Measurements from ENCODE around the gene PPFIA4.

PPFIA4 gene

GRCh38 chr1:203082571-203083462, 56.5 kb downstream of the PPFIA4 start:
- no peak for DNase-seq (ENCODE audit: low read depth in 2 of 2)

GRCh38 chr1:203083463-203083921, 57.2 kb downstream of the PPFIA4 start:
- no peak for DNase-seq (ENCODE audit: low read depth in 2 of 2)

DNA sequence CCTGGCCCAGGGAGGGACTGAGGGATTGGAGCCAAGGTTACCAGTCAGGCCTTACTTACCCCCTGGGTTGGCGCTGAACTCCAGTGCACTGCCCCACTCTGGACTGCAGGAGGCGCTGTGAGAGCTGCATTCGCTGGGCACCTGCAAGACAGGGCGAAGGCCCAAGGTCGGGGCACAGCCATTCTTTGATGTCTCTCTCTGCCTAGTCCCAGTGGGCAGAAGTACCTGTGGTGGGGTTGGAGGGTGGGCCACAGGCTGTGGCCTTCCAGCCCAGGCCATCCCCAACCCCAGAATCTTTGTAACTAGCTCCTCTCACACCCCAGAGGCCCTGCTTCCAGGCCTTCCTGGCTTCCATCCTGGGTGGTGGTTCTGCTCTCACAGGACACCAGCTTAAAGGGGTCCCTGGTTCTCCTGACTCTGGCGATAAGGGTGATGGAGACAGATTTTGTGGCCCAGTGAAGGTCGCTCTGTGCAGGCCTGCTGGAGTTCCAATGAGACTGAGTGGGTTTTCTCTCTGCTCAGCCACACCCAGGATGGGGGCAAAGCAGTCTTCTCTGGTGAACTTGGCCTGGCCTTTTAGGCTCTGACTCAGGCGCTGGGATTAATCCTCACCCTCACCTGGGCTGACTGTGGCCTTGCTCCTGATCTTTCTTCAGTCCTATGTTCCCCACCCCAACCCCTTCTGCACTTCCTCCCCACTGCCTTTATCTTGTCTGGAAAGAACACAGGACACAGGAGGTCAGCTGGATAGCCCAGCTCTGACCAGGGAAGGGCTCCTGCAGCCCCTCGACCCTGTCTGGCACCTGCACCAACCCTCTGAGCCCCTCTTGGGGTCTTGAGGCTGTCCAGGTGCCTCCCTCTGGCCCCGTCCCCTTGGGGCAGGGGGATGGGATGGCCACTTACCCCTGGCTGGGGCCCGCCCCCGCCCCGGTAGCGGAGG, 58.6 kb downstream of the PPFIA4 start:
- no peak for DNase-seq (ENCODE audit: low read depth in 2 of 2)

DNA sequence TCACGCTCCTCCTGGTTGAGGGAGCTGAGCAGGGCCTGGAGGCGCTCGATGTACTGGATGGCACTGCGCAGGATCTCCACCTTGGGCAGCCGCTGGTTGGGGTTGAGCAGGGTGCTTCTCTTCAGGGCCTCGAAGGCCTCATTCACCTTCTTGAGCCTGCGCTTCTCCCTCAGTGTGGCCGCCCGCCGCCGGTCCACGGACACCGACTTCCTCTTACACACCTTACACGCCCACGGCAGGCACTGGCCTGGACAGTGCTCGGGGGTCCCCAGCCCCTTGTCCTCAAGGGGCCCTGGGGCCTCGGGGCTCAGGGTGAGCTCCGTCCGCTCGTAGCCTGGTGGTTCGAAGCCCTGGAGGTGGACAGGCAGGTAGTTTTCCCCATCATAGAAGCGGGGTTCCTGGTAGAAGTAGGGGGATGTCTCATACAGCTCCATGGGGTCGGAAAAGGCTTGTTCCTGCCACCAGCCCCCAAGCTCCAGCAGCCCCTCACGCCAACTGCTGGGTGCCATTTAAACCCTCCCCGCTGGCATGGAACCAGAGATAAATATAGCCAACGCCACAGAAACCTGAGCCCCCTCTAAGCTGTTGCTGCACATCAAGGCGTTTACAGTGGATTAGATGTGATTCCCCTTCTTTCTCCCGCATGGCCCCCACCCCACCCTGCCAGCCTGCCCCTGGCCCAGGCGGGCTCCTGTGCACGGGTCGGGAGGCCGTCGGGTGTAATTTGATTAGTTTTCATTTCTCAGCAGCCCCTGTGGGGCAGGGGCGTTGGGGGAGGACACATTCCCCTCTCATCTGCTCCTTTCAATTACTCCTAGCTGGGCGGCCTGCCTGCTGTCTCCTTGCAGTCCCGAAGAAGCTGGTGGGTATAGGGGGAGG, 59.5 kb downstream of the PPFIA4 start, which contains the start of gene MYOG:
Gene MYOG, minus strand, starts transcription at position 485 of the 879 bp plus-strand sequence. Its CDS starts 51 bp downstream, at position 434.
- no peak for DNase-seq (ENCODE audit: low read depth in 2 of 2)

DNA sequence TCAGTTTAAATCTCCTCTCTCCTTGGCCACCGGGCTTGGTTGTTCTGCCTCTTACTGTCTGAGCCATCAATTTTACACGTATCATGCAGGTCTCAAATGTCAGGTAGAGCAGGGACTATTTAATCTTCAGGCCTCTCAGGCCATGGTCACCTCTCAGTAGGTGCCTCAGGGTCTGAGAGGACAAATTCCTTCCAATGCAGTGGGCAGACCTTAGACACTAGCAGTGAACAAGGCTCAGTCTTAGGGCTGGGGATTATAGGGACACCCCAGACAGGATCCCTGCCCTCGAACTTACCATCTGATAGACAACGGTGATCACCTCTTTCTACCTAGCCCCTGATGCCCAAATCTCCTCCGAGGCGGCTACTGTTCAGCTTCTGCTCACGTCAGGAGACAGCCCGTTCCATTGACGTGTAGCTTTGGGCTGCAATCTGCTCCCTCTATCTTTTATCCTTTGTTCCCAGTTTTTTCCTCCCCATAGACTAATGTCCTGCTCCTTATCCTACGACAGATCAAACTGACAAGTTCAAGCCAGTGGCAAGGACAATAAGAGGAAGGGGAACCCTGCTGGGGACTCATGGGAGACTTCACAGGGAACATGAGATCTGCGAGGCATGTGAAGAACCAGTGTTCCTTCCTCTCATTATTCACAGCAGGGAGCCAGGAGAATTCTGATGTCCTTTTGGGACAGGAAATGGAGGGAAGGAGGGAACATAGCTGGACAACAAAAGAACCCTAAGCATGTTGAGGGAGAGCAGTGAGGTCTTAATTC, 60.9 kb downstream of the PPFIA4 start:
- no peak for DNase-seq (ENCODE audit: low read depth in 2 of 2)

- no peak for DNase-seq (ENCODE audit: low read depth in 2 of 2)
Observed at GRCh38 chr1:203088441-203088840, 62.1 kb downstream of the PPFIA4 start.

- DNase-seq (ENCODE audit: low read depth in 2 of 2), result no peak
Observed at GRCh38 chr1:203089001-203089650, 62.8 kb downstream of the PPFIA4 start.

- no peak for DNase-seq (ENCODE audit: low read depth in 2 of 2)
Observed at GRCh38 chr1:203089651-203090045, 63.4 kb downstream of the PPFIA4 start.

DNA sequence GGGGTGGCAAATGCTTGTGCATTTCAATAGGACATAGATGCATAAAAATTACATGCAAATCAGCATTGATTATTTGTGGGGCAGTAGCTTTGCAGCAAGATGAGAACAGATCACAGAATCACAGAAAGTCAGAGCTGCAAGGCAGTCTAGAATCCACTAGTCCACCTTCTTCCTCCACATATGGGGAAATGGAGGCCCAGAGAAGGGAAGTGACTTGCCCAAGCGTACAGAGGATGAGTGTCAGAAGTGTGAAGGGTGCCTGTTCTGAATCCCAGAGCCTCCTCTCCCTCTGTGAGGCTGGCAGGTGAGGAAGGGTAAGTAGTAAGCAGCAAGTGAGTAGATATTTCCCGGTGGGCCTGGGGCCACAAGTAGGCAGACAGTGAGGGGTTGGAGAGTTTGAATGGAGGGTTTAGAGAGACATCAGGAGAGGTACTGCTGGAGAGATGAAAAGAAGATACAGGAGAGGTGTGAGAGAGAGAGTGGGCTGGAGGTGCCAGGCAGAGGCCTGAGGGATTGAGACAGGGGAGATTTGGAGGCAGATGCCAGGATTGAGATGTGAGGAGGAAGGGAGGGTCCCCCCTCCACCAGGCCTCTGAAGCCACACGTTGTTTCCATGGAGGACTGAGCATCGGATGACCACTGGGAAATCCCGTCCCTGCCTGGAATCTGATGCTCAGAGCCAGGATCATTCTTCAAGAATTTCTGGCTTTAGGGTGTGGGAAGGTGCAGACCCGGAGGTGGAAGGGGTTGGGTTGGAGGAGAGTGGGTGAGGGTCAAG, 64.3 kb downstream of the PPFIA4 start:
- DNase-seq (ENCODE audit: low read depth in 2 of 2), result no peak

DNA sequence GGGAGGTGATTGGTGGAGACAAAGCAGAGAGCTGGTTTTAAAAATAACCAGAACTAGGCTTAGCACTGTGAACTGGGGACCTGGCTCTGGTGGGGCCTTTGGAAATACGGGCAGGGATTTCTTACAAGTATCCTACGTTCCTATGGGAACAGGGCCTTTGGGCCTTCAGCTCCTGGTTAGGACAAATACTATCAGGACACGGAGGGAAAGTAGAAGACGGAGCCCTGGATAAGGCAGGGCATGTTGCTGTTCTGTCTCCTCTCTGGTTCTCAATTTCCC, 64.8 kb downstream of the PPFIA4 start:
- no peak for DNase-seq (ENCODE audit: low read depth in 2 of 2)

- DNase-seq (ENCODE audit: low read depth in 2 of 2), result no peak
Observed at GRCh38 chr1:203091761-203092330, 65.6 kb downstream of the PPFIA4 start.

- DNase-seq (ENCODE audit: low read depth in 2 of 2), result no peak
Observed at GRCh38 chr1:203093754-203094410, 67.6 kb downstream of the PPFIA4 start.

DNA sequence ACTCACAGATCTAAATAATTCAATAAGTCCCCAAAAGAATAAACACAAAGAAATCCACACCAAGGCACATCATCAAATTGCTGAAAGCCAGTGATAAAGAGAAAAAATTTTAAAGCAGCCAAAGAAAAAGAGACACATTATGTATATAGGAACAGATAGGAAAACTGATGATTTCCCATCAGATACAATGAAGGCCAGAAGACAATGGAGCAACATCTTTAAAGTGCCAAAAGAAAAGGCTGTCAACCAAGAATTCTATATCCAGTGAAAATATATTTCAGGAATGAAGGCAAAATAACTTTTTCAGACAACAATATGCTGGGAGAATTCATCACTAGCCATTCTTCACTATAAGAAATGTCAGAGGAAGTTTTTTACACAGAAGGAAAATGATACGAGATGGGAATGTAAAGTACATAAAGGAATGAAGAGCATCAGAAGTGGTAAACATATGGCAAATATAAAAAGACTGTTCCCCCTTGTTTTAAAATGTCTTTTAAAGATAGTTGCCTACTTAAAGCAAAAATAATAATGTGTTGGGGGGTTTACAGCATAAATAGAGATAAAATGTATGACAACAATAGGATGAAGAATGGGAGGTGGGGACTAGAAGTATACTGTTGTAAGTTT, 68.9 kb downstream of the PPFIA4 start:
- no peak for DNase-seq (ENCODE audit: low read depth in 2 of 2)

- no peak for DNase-seq (ENCODE audit: low read depth in 2 of 2)
Observed at GRCh38 chr1:203096566-203096965, 70.3 kb downstream of the PPFIA4 start.

GRCh38 chr1:203097001-203097400, 70.7 kb downstream of the PPFIA4 start:
- no peak for DNase-seq (ENCODE audit: low read depth in 2 of 2)

DNA sequence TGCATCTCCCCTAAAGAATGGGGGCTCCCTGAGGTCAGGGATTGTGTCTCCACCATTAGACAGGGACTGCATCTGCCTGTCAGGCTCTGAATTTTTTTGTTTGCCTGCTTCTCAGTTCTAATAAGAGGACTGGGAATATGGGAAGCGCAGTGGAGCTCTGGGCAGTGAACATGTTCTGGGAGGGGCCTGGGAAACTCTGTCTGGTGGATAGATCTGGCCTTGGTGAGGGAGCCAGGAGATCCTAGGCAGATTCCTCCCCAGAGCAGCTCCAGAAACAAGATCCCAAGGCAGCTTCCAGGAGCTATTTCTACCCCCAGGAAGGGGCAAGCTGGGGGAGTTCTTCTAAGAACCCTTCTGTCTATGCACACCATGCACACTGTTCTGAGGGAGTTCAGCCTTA, 72.2 kb downstream of the PPFIA4 start:
- DNase-seq (ENCODE audit: low read depth in 2 of 2), result no peak

GRCh38 chr1:203098914-203099520, 72.7 kb downstream of the PPFIA4 start:
- no peak for DNase-seq (ENCODE audit: low read depth in 2 of 2)

Measured in stimulated activated CD4-positive, alpha-beta T cell treated with anti-CD3 and anti-CD28 coated beads, Interleukin-1b, Interleukin-23, amount 100 ng/mL, for 4 hours (primary cell).